ENCODE results near the gene MPRIP.

MPRIP gene

DNA sequence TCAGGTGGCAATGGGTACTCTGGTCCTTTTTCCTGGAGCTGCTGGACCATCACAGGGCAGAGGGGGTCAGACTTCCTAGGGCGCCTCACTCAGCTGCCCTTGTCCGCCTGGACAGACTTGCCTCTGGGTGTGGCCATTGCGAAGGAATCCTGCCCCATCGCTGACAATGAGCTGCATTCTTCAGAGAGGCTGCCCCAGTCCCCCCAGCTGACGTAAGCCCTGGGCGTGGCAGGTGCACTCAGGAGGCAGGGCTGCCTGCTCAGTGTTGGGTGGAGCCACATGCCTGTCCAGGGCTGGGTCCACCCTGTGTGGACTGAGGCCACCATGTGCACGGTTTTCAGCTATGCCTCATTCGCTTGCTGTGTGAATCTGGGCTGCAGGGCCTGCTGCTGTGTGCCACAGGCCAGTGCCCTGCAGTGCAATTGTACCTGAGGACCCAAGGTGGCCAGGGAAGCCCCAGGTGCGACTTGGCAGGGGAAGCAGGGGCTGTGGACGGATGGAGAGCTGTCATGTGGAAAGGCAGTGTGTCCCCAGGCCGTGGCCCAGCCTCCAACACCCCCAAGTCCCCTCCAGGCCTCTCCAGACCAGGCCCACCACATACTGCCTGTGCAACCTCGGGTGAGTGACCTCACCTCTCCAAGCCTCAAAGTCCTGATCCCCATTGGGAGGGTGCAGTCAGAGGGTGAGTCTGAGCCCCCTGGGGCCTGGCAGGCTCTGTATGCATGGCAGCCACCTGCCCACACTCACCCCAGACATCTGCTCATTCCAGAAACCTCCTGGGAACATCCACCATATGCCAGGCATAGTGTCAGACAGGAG is 14.0 kb upstream of the MPRIP start:
- no peak for DNase-seq (ENCODE audit: low read depth)

DNA sequence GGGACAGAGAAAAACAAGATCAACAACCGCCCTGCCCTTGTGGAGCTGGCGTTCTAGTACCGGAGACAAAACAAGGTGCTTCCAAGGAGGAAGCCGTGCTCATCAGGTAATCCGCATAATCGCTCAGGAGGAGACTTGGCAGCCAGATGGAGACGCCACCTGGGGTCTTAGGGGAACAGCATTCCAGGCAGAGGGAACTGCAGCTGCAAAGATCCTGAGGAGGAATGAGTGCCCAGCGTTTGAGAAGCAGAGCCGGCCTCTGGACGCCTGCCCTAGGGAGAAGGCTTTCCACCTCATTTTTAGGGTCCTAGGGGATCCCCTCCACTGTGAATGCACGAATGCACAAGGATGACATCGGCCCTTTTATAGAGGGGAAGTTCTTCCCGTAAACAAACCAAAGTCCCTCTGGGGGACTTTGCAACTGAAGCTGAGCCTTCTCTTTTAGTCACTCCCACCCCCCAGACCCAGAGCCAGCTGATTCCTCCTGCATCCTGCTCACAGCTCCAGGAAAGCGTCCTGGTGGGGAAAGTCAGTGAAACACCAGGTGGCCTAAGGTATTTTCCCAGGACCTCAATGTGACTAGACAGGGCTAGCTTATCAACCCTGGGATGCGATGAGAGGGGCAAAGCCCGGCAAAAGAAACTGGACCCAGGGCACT is 13.2 kb upstream of the MPRIP start:
- DNase-seq (ENCODE audit: low read depth) = no peak

DNA sequence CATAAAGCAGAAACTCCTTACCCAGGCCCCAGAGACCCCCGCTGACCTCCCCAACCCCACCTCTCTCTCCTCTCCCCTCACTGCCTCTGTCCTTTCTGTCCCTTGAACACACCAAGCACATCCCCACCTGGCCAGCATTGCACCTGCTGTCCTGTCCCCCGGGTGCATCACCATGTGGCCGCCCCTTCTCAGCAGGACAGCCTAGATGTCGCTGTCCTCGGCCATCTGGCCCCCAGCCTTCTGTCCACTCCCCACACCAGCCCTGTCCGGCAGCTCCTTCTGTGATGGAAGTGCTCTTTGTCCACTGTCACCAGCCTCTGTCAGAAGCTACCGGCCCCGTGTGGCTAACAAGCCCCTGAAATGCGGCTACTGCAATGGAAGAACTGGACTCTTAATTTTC is 12.3 kb upstream of the MPRIP start:
- DNase-seq (ENCODE audit: low read depth) = no peak

- DNase-seq (ENCODE audit: low read depth) = no peak
Measured at GRCh38 chr17:17030515-17031211, 11.6 kb upstream of the MPRIP start.

GRCh38 chr17:17032131-17032692 is 10.0 kb upstream of the MPRIP start:
- DNase-seq (ENCODE audit: low read depth) = no peak

DNA sequence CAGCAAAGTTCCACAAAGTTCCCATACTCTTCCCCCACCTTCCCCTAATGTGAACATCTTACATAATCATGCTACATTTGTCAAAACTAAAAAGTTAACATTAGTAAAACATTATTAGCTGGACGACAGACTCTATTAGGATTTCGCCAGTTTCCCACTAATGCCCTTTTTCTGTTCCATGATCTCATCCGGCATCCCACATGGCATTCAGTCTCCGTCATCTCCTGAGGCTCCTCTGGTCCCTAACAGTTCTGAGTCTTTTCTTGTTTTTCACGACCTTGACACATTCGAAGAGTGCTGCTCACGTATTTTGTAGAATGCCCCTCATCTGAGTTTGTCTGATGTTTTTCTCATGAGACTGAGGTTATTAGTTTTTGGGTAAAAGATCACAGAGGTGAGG is 8.8 kb upstream of the MPRIP start:
- DNase-seq (ENCODE audit: low read depth) = no peak

- DNase-seq (ENCODE audit: low read depth) = no peak
Measured at GRCh38 chr17:17034026-17034425, 8.2 kb upstream of the MPRIP start.

GRCh38 chr17:17034496-17035075 is 7.7 kb upstream of the MPRIP start:
- DNase-seq (ENCODE audit: low read depth) = no peak

- DNase-seq (ENCODE audit: low read depth) = no peak
Measured at GRCh38 chr17:17035490-17035889, 6.8 kb upstream of the MPRIP start.

GRCh38 chr17:17035920-17036523 is 6.2 kb upstream of the MPRIP start:
- no peak for DNase-seq (ENCODE audit: low read depth)

GRCh38 chr17:17036524-17036998 is 5.7 kb upstream of the MPRIP start:
- DNase-seq (ENCODE audit: low read depth) = no peak

- no peak for DNase-seq (ENCODE audit: low read depth)
Measured at GRCh38 chr17:17039911-17040310, 2.3 kb upstream of the MPRIP start.

- no peak for DNase-seq (ENCODE audit: low read depth)
Measured at GRCh38 chr17:17041018-17041521, 1.2 kb upstream of the MPRIP start.

DNA sequence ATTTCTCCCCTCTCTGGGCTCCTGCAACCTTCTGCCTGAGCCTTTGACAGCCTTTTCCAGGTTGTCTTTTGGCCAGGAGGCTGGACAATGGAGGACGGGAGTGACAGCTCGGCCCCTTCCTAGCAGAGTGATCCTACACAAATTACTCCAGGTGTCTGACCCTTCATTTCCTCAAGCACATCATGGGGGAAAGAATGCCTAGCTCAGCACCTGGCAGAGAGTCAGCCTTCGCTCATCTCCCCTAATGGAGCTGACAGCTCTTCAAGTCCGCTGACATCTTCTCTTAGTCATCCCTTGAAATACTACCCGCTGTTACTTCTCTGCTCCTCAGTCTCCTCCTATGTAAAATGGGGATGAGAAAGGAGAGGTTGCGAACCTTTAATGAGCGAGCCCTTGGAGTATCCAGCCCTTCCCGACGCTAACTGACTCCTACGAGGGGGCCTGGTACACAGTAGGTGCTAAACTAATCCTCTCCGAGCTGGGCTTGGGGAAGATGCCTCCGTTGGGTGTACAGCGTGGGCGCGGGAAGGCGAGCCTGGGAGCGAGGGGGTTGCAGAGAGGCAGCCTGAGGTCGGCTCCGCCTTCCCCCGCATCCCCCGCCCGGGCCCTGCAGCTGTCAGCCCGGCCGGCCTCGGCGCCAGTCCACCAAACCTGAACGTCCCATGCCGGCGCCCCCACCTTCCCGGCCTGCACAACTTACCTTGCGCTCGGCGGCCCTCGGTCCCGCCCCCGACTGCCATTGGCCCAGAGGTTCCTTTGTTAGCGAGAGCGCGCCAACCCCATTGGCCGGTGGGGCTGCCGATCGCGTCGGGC is 480 bp upstream of the MPRIP start:
- peak; percentile 96 for DNase-seq (ENCODE audit: low read depth)

GRCh38 chr17:17042851-17043460 is 699 bp downstream of the MPRIP start:
- peak; percentile 18 for DNase-seq (ENCODE audit: low read depth)

- no peak for DNase-seq (ENCODE audit: low read depth)
Measured at GRCh38 chr17:17043461-17044271, 1.4 kb downstream of the MPRIP start.

DNA sequence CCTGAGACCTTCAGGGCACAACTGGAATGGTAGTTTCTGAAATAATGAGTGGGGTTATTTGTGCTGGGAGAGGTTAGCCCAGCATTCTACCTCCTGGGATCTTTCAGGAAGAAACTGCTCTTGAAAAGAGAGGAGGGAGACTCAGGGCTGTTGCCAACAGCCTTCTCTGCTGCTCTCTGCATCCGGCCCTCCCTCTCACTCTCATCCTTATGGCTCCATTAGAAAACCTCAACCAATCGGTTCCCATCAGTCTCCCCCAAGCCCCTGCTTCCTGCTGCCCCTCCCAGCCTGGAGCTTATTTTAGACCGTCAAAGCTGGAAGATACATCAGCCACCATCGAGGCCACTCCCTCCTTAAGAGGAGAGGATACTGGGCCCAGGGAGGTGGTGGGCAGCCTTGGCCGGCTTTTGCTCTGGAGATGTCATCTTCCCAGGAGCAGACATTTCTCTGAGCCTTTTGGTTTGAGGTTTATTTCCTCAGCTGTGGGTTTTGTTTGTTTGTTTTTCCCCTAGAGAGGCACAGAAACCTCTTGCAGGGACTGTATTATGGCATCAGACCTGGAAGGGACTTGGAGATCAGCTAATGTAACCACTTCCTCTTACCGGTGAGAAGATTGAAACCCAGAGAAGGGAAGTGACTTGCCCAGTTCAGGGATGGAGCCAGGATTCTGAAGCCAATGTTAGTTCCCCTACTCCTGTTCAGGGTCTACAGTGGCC is 2.7 kb downstream of the MPRIP start:
- no peak for DNase-seq (ENCODE audit: low read depth)

DNA sequence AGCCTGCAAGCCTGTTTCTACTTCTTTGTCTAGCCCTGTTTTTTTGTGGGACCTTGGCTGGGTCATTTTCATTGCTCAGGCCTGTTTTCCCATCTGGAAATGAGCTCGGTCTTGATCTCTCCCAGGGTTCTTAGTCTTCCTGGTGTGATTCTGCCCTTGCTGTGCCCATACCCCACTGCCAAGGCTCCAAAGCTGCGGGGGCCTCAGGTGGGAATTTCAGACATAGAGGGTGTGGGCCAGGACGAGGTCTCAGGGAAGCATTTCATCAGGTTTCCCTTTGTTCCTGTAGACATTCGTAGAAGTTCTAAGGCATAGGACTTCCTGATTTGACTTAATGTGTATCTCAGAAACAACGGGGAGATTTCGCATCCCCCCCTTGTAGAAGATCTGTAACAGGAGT is 5.8 kb downstream of the MPRIP start:
- no peak for DNase-seq (ENCODE audit: low read depth)
